H1 (cell line): Measurements from ENCODE around the gene ULK2. TPM values are rescaled to one million over a fixed set of nuclear protein-coding genes. Genes with fewer than 3 reads are reported as not detected.

ENCODE experiments used
- CTCF ChIA-PET: fragments of 300-600 bp; sonication (Branson Sonifier 250); formaldehyde crosslinking; loops from one replicate; lab custom pipeline; 2021; ENCODE audit not compliant: partially characterized antibody; lab: Charles Lee
- POLR2A ChIA-PET: fragments of 300-600 bp; sonication (Branson Sonifier 250); formaldehyde crosslinking; loops from one replicate; lab custom pipeline; 2021; ENCODE audit warnings: inconsistent platforms; ENCODE audit not compliant: partially characterized antibody; lab: Charles Lee
- DNase-seq, 2 experiments: peaks; one replicate each; pipeline versions ENCODE4 v3.0.0 to v3.0.0-alpha.2; 2010 to 2022; ENCODE audit warnings: low spot score in 2 of 2, low read depth in 1 of 2, mixed read lengths in 1 of 2
- FAIRE-seq: peaks from 2 replicates; lab custom pipeline; 2011; peaks lifted over from hg19 to GRCh38; lab: Jason Lieb, UNC
- H2AFZ ChIP-seq: 2 replicates; pipeline ENCODE4 v1.8.1; 2012; ENCODE audit warnings: low read length, inconsistent platforms
- H2AK5ac ChIP-seq: 2 replicates; pipeline ENCODE4 v1.6.1; 2013; ENCODE audit warnings: low read depth, low read length
- H2BK120ac ChIP-seq: replicated peaks from 2 replicates; pipeline ENCODE3; 2013; ENCODE audit warnings: low read depth, low read length, inconsistent platforms
- H2BK12ac ChIP-seq: 2 replicates; pipeline ENCODE4 v1.6.1; 2013; ENCODE audit warnings: low read depth, low read length
- H2BK15ac ChIP-seq: 2 replicates; pipeline ENCODE4 v1.6.1; 2013; ENCODE audit warnings: low read length
- H2BK20ac ChIP-seq: 2 replicates; pipeline ENCODE4 v1.6.1; 2013; ENCODE audit warnings: low read length
- H2BK5ac ChIP-seq: 2 replicates; pipeline ENCODE4 v1.6.1; 2013; ENCODE audit warnings: low read depth, low read length
- H3K14ac ChIP-seq: 2 replicates; pipeline ENCODE4 v1.6.1; 2013; ENCODE audit warnings: inconsistent platforms; ENCODE audit not compliant: insufficient read length
- H3K18ac ChIP-seq: 2 replicates; pipeline ENCODE4 v1.6.1; 2013; ENCODE audit warnings: low read length; ENCODE audit errors: extremely low read depth
- H3K23ac ChIP-seq: 2 replicates; pipeline ENCODE4 v1.6.1; 2013; ENCODE audit warnings: inconsistent platforms; ENCODE audit not compliant: insufficient read length
- H3K23me2 ChIP-seq: 2 replicates; pipeline ENCODE4 v1.6.1; 2013; ENCODE audit warnings: low read depth, low read length
- H3K27ac ChIP-seq: 2 replicates; pipeline ENCODE4 v1.6.1; 2011; ENCODE audit warnings: low read depth, low read length, inconsistent platforms
- H3K27me3 ChIP-seq, 4 experiments: replicated peaks in 1 of 4; 1 replicate in 1 of 4; 2 replicates in 3 of 4; pipeline versions ENCODE4 v1.6.1 to v1.8.1; 2011 to 2013; ENCODE audit warnings: low read length in 3 of 4, mild to moderate bottlenecking in 3 of 4, inconsistent platforms in 2 of 4, mixed read lengths in 2 of 4, moderate library complexity in 1 of 4; ENCODE audit not compliant: control insufficient read depth in 3 of 4, insufficient read depth in 3 of 4; ENCODE audit errors: extremely low read depth in 1 of 4
- H3K36me3 ChIP-seq, 4 experiments: 2 replicates each; pipeline versions ENCODE4 v1.6.1 to v1.8.1; 2011 to 2013; ENCODE audit warnings: mild to moderate bottlenecking in 4 of 4, low read length in 3 of 4, moderate library complexity in 2 of 4, control low read depth in 1 of 4, inconsistent platforms in 1 of 4; ENCODE audit not compliant: insufficient read depth in 4 of 4, control insufficient read depth in 2 of 4
- H3K4ac ChIP-seq: replicated peaks from 2 replicates; pipeline ENCODE3; 2013; ENCODE audit warnings: low read length, low read depth, mixed read lengths, inconsistent platforms; ENCODE audit not compliant: insufficient read length
- H3K4me1 ChIP-seq, 4 experiments: replicated peaks in 1 of 4; 1 replicate in 1 of 4; 2 replicates in 3 of 4; pipeline versions ENCODE4 v1.6.1 to v1.8.1; 2011 to 2013; ENCODE audit warnings: low read length in 3 of 4, inconsistent platforms in 2 of 4, mixed read lengths in 1 of 4; ENCODE audit not compliant: insufficient read depth in 4 of 4, control insufficient read depth in 3 of 4
- H3K4me2 ChIP-seq, 2 experiments: 2 replicates each; pipeline versions ENCODE4 v1.6.1 to v1.8.1; 2011 to 2013; ENCODE audit warnings: low read depth in 2 of 2, low read length in 2 of 2, control low read depth in 1 of 2, inconsistent platforms in 1 of 2, mild to moderate bottlenecking in 1 of 2; ENCODE audit not compliant: insufficient read depth in 1 of 2
- H3K4me3 ChIP-seq, 4 experiments: fragments of 200-600, 300-600 bp in 1 of 4; sonication (generic), shearing (Covaris generic), sonication (Bioruptor Twin) in 1 of 4; 2 replicates each; pipeline versions ENCODE4 v1.5.1 to v1.8.1; 2011 to 2016; ENCODE audit warnings: low read length in 4 of 4, low read depth in 3 of 4, control low read depth in 2 of 4, inconsistent platforms in 2 of 4, mild to moderate bottlenecking in 2 of 4, mixed read lengths in 1 of 4, moderate library complexity in 1 of 4; ENCODE audit not compliant: insufficient read depth in 2 of 4; ENCODE audit errors: extremely low read depth in 1 of 4
- H3K56ac ChIP-seq: replicated peaks from 2 replicates; pipeline ENCODE3; 2013; ENCODE audit warnings: low read depth, mild to moderate bottlenecking, mixed read lengths, low read length, inconsistent platforms; ENCODE audit not compliant: insufficient read length
- H3K79me1 ChIP-seq: 2 replicates; pipeline ENCODE4 v1.6.1; 2013; ENCODE audit warnings: low read depth, low read length, control low read depth
- H3K79me2 ChIP-seq, 2 experiments: 2 replicates each; pipeline versions ENCODE4 v1.6.1 to v1.8.1; 2012 to 2013; ENCODE audit warnings: low read length in 2 of 2, mild to moderate bottlenecking in 2 of 2, inconsistent platforms in 1 of 2; ENCODE audit not compliant: insufficient read depth in 2 of 2, control insufficient read depth in 1 of 2
- H3K9ac ChIP-seq, 4 experiments: replicated peaks in 1 of 4; 1 replicate in 1 of 4; 2 replicates in 3 of 4; pipeline versions ENCODE4 v1.6.1 to v1.8.1; 2011 to 2013; ENCODE audit warnings: low read depth in 3 of 4, low read length in 3 of 4, control low read depth in 2 of 4, mild to moderate bottlenecking in 2 of 4, moderate library complexity in 2 of 4, inconsistent platforms in 1 of 4; ENCODE audit errors: extremely low read depth in 1 of 4
- H3K9me3 ChIP-seq, 2 experiments: 2 replicates each; pipeline versions ENCODE4 v1.6.1 to v1.8.1; 2012 to 2013; ENCODE audit warnings: mild to moderate bottlenecking in 2 of 2, moderate library complexity in 2 of 2, control low read depth in 1 of 2, inconsistent platforms in 1 of 2, low read depth in 1 of 2, low read length in 1 of 2, mixed read lengths in 1 of 2; ENCODE audit not compliant: insufficient read depth in 2 of 2
- H4K20me1 ChIP-seq, 2 experiments: replicated peaks in 1 of 2; 2 replicates each; pipeline versions ENCODE3 to v1.8.1; 2011 to 2013; ENCODE audit warnings: inconsistent platforms in 2 of 2, low read length in 2 of 2, mild to moderate bottlenecking in 1 of 2; ENCODE audit not compliant: insufficient read depth in 2 of 2, control insufficient read depth in 1 of 2
- H4K5ac ChIP-seq: 2 replicates; pipeline ENCODE4 v1.6.1; 2013; ENCODE audit warnings: low read length, low read depth, mixed read lengths, inconsistent platforms; ENCODE audit not compliant: insufficient read length
- H4K8ac ChIP-seq: 2 replicates; pipeline ENCODE4 v1.8.0; 2013; ENCODE audit warnings: mild to moderate bottlenecking, moderate library complexity, low read length, inconsistent platforms; ENCODE audit not compliant: insufficient read depth; ENCODE audit errors: extremely low read depth
- H4K91ac ChIP-seq: replicated peaks from 2 replicates; pipeline ENCODE3; 2013; ENCODE audit warnings: low read length, mixed read lengths, inconsistent platforms; ENCODE audit not compliant: insufficient read length
- BRCA1 ChIP-seq: IDR thresholded peaks from 2 replicates; pipeline ENCODE4 v1.6.1; 2012; ENCODE audit warnings: low read depth, low read length, improper control_type of control experiment
- CHD2 ChIP-seq: IDR thresholded peaks from 2 replicates; pipeline ENCODE4 v1.6.1; 2012; ENCODE audit warnings: low read length, improper control_type of control experiment
- E2F6 ChIP-seq: IDR thresholded peaks from 2 replicates; pipeline ENCODE4 v1.6.1; 2012; ENCODE audit warnings: inconsistent platforms
- EP300 ChIP-seq, 2 experiments: IDR thresholded peaks; 1 replicate in 1 of 2; 2 replicates in 1 of 2; pipeline ENCODE4 v1.6.1; 2011 to 2012; ENCODE audit warnings: low read depth in 2 of 2, low read length in 2 of 2, mild to moderate bottlenecking in 2 of 2, borderline replicate concordance in 1 of 2, inconsistent platforms in 1 of 2, moderate library complexity in 1 of 2
- PHF8 ChIP-seq: fragments of 200-600 bp; sonication (generic); conservative IDR thresholded peaks from 2 replicates; pipeline ENCODE4 v1.7.1; 2012; ENCODE audit warnings: low read depth, mild to moderate bottlenecking, inconsistent platforms, low read length, moderate library complexity
- RNF2 ChIP-seq: fragments of 200-900, 300-1000 bp; sonication (generic); IDR thresholded peaks from 2 replicates; pipeline ENCODE4 v1.7.1; 2016; ENCODE audit warnings: borderline replicate concordance, low read depth, mild to moderate bottlenecking, antibody characterized with exemption, low read length; ENCODE audit not compliant: poor library complexity, severe bottlenecking; ENCODE audit errors: missing control alignments
- SAP30 ChIP-seq: fragments of 300-600 bp; sonication (generic); IDR thresholded peaks from 2 replicates; pipeline ENCODE4 v1.7.1; 2012; ENCODE audit warnings: low read length, moderate library complexity, mild to moderate bottlenecking, inconsistent platforms; ENCODE audit not compliant: insufficient read depth, insufficient replicate concordance
- SIRT6 ChIP-seq: IDR thresholded peaks from one replicate; pipeline ENCODE4 v1.7.1; 2012; ENCODE audit warnings: low read length, inconsistent platforms
- SIX5 ChIP-seq: IDR thresholded peaks from 2 replicates; pipeline ENCODE4 v1.6.1; 2011; ENCODE audit warnings: mild to moderate bottlenecking, low read depth, low read length
- SP1 ChIP-seq: IDR thresholded peaks from 2 replicates; pipeline ENCODE4 v1.6.1; 2011; ENCODE audit warnings: low read depth, low read length
- YY1 ChIP-seq: IDR thresholded peaks from 2 replicates; pipeline ENCODE4 v1.6.1; 2011; ENCODE audit warnings: low read depth, mild to moderate bottlenecking, low read length
- WGBS, 2 experiments: shearing (Covaris generic) in 1 of 2; methylation state at CpG; one replicate each; pipeline versions ENCODE4 v1.1.6 to v1.1.7; 2013 to 2015; ENCODE audit warnings: low lambda C conversion rate in 2 of 2, mixed read lengths in 2 of 2, inconsistent platforms in 1 of 2, low coverage in 1 of 2, missing lambda C conversion rate in 1 of 2; ENCODE audit not compliant: insufficient replicate concordance in 2 of 2, insufficient coverage in 1 of 2, insufficient read length in 1 of 2; ENCODE audit errors: extremely low coverage in 1 of 2, missing lambda C conversion rate in 1 of 2; 5-methylcytosine and 5-hydroxymethylcytosine counted together
- polyA plus RNA-seq, 7 experiments: library from polyadenylated mRNA; depleted of rRNA in 3 of 7; stranded (reverse) in 5 of 7; unstranded in 2 of 7; fragments of >200 nt in 5 of 7; fragments of 200-250 nt in 2 of 7; gene quantifications; 1 replicate in 5 of 7; 2 replicates in 1 of 7; 4 replicates in 1 of 7; pipeline versions ENCODE4 v1.2.1 to v1.2.3, GENCODE V29; 2011 to 2013; ENCODE audit warnings: missing spikeins in 2 of 7, mixed read lengths in 2 of 7
- total RNA-seq: library from RNA; stranded (reverse); fragmentation: NEBNext Ultra II Directional; extraction: Animal tissue kit (Norgen Biotek cat#: 25700); gene quantifications from 2 replicates; pipeline ENCODE4 v1.2.1, GENCODE V29; 2021

ULK2 gene
- total and polyA plus RNA-seq, 2 of the 8 experiments (the other 6 are each of a cell fraction or from before 2014, with no cell fraction given), result 5.3 to 9.8 TPM

- H3K27me3 ChIP-seq, result no peaks in the 10 kb centered on the region
- no peak overlapping the region for H4K91ac ChIP-seq
- CTCF ChIA-PET, result no interaction called here
- no peak for DNase-seq
- no peak overlapping the region for H3K4ac ChIP-seq
- no peak overlapping the region; the same call in 1 of the 2 replicates for H4K8ac ChIP-seq
- POLR2A ChIA-PET, result no interaction called here
- no peak overlapping the region for H3K56ac ChIP-seq
- no peak overlapping the region for H3K18ac ChIP-seq
- H3K23ac ChIP-seq, result no peak overlapping the region
- no peak overlapping the region for H3K27ac ChIP-seq
- no peaks in the 10 kb centered on the region for H3K79me2 ChIP-seq
- no peak overlapping the region for H2AFZ ChIP-seq
- no peak overlapping the region for H3K4me3 ChIP-seq
- FAIRE-seq, result no peak
- no peak overlapping the region for H2BK5ac ChIP-seq
- no peak overlapping the region for H4K5ac ChIP-seq
- WGBS, 2 experiments, result 86% methylated on average over 1 of the region's 1 CpG; no CpG with 5 or more reads in 1 of the 2 experiments
- H2BK15ac ChIP-seq, result no peak overlapping the region
- H3K36me3 ChIP-seq, result no peaks in the 10 kb centered on the region
- H3K23me2 ChIP-seq, result no peaks in the 10 kb centered on the region
- TF ChIP-seq YY1 (no peak), E2F6 (no peak), EP300 (IDR thresholded peaks at IDR 0.05; ENCODE audit: borderline replicate concordance in 1 of 2, low read depth in 2 of 2, low read length in 2 of 2) (no peak), SAP30 (no peak), SP1 (no peak), RNF2 (no peak), CHD2 (no peak), BRCA1 (no peak), PHF8 (no peak), SIX5 (no peak), SIRT6 (no peak)
- H3K79me1 ChIP-seq, result no peaks in the 10 kb centered on the region
- no peak overlapping the region for H3K9ac ChIP-seq
- H3K14ac ChIP-seq, result no peak overlapping the region
- no peak overlapping the region for H3K4me2 ChIP-seq
- no peaks in the 10 kb centered on the region for H3K9me3 ChIP-seq
- no peak overlapping the region for H2BK120ac ChIP-seq
- no peaks in the 10 kb centered on the region; a peak in 1 of 7 replicates for H3K4me1 ChIP-seq
- no peak overlapping the region for H2BK12ac ChIP-seq
- H4K20me1 ChIP-seq, result no peaks in the 10 kb centered on the region
- H2BK20ac ChIP-seq, result no peak overlapping the region
- no peak overlapping the region for H2AK5ac ChIP-seq
Observed at GRCh38 chr17:19723964-19724363, 143.8 kb downstream of the ULK2 start.
